SK-N-SH (cell line): ENCODE results near the gene NOSTRIN. TPM values are rescaled to one million over a fixed set of nuclear protein-coding genes. Genes with fewer than 3 reads are reported as not detected.

Experiments used
- CTCF ChIA-PET: fragments of 300-600, 350-600 bp; formaldehyde crosslinking; extraction: SDS; loops from one replicate; lab custom pipeline; 2021; lab: Yijun Ruan, JAX
- POLR2A ChIA-PET: fragments of 350-600 bp; sonication (Branson Sonifier 250); formaldehyde crosslinking; extraction: SDS; loops from one replicate; lab custom pipeline; 2020; ENCODE audit warnings: antibody characterized with exemption, inconsistent platforms; lab: Yijun Ruan, JAX
- DNase-seq: peaks from one replicate; pipeline ENCODE4 v3.0.0; 2012
- H2AFZ ChIP-seq: fragments of 200-600 bp; sonication (generic); 2 replicates; pipeline ENCODE4 v1.8.1; 2016; ENCODE audit warnings: antibody characterized with exemption, mild to moderate bottlenecking, low read depth
- H3F3A ChIP-seq: fragments of 200-600 bp; sonication (generic); replicated peaks from 2 replicates; pipeline ENCODE3; 2016; ENCODE audit warnings: antibody characterized with exemption, mild to moderate bottlenecking; ENCODE audit not compliant: insufficient read depth
- H3K27ac ChIP-seq, 2 experiments: fragments of 200-500 bp in 1 of 2; fragments of 200-600 bp in 1 of 2; sonication (Bioruptor generic) in 1 of 2; sonication (generic), shearing (Covaris generic) in 1 of 2; 2 replicates each; pipeline versions ENCODE4 v1.5.1 to v1.6.1; 2014 to 2016; ENCODE audit warnings: low read depth in 2 of 2, inconsistent platforms in 1 of 2, low read length in 1 of 2, mild to moderate bottlenecking in 1 of 2, mixed read lengths in 1 of 2
- H3K27me3 ChIP-seq: fragments of 200-600 bp; sonication (generic), shearing (Covaris generic); 2 replicates; pipeline ENCODE4 v1.6.1; 2016; ENCODE audit warnings: mixed run types; ENCODE audit not compliant: insufficient read depth
- H3K36me3 ChIP-seq, 2 experiments: fragments of 200-500 bp in 1 of 2; fragments of 200-600 bp in 1 of 2; sonication (Bioruptor generic) in 1 of 2; sonication (generic) in 1 of 2; replicated peaks in 1 of 2; 2 replicates each; pipeline versions ENCODE3 to v1.5.1; 2014 to 2016; ENCODE audit warnings: low read length in 1 of 2, mild to moderate bottlenecking in 1 of 2; ENCODE audit not compliant: insufficient read depth in 2 of 2, control insufficient read depth in 1 of 2
- H3K4me1 ChIP-seq, 2 experiments: fragments of 200-500 bp in 1 of 2; fragments of 200-600 bp in 1 of 2; sonication (Bioruptor generic) in 1 of 2; sonication (generic), shearing (Covaris generic) in 1 of 2; 2 replicates each; pipeline versions ENCODE4 v1.5.1 to v1.6.1; 2014 to 2016; ENCODE audit warnings: low read depth in 1 of 2, low read length in 1 of 2, mixed run types in 1 of 2; ENCODE audit not compliant: insufficient read depth in 2 of 2, control insufficient read depth in 1 of 2
- H3K4me2 ChIP-seq: fragments of 200-600 bp; sonication (generic), shearing (Covaris generic); 2 replicates; pipeline ENCODE4 v1.6.1; 2017; ENCODE audit warnings: mixed run types
- H3K4me3 ChIP-seq, 2 experiments: fragments of 200-500 bp in 1 of 2; fragments of 200-600 bp in 1 of 2; sonication (Bioruptor generic) in 1 of 2; sonication (generic), shearing (Covaris generic) in 1 of 2; 2 replicates each; pipeline versions ENCODE4 v1.5.1 to v1.8.1; 2014 to 2016; ENCODE audit warnings: low read depth in 2 of 2, inconsistent platforms in 1 of 2, low read length in 1 of 2, mild to moderate bottlenecking in 1 of 2, mixed read lengths in 1 of 2, moderate library complexity in 1 of 2
- H3K79me2 ChIP-seq: fragments of 200-600 bp; sonication (generic); 2 replicates; pipeline ENCODE4 v1.8.1; 2017; ENCODE audit warnings: mild to moderate bottlenecking; ENCODE audit not compliant: insufficient read depth
- H3K9ac ChIP-seq: fragments of 200-600 bp; sonication (generic); 2 replicates; pipeline ENCODE4 v1.6.1; 2017; ENCODE audit warnings: mixed run types
- H3K9me2 ChIP-seq: fragments of 200-600 bp; sonication (generic); 2 replicates; pipeline ENCODE4 v1.6.1; 2017; ENCODE audit warnings: mixed run types
- H3K9me3 ChIP-seq: fragments of 200-600 bp; sonication (generic); 2 replicates; pipeline ENCODE4 v1.6.1; 2017; ENCODE audit warnings: mixed run types, mild to moderate bottlenecking, moderate library complexity
- H4K20me1 ChIP-seq: fragments of 200-600 bp; sonication (generic); 2 replicates; pipeline ENCODE4 v1.6.1; 2017; ENCODE audit warnings: mild to moderate bottlenecking, mixed run types; ENCODE audit not compliant: insufficient read depth
- CHD2 ChIP-seq: fragments of 150-350 bp; IDR thresholded peaks from 2 replicates; pipeline ENCODE4 v1.6.1; 2018; ENCODE audit warnings: low read length; ENCODE audit not compliant: partially characterized antibody
- ELF1 ChIP-seq: IDR thresholded peaks from 2 replicates; pipeline ENCODE4 v1.4.0; 2012
- EP300 ChIP-seq, 2 experiments: IDR thresholded peaks; 2 replicates each; pipeline versions ENCODE4 v1.4.0 to v1.6.1; 2012; ENCODE audit warnings: borderline replicate concordance in 1 of 2, low read depth in 1 of 2, low read length in 1 of 2
- EZH2phosphoT487 ChIP-seq: fragments of 200-600 bp; sonication (generic); IDR thresholded peaks from 2 replicates; pipeline ENCODE4 v1.6.1; 2017; ENCODE audit warnings: low read depth, mixed run types, mild to moderate bottlenecking, antibody characterized with exemption, moderate library complexity, borderline replicate concordance
- FOSL2 ChIP-seq: IDR thresholded peaks from 2 replicates; pipeline ENCODE4 v1.4.0; 2012; ENCODE audit warnings: low read depth, mild to moderate bottlenecking, moderate library complexity, borderline replicate concordance
- FOXM1 ChIP-seq: IDR thresholded peaks from 2 replicates; pipeline ENCODE4 v1.4.0; 2012; ENCODE audit warnings: low read depth, mild to moderate bottlenecking
- GABPA ChIP-seq: IDR thresholded peaks from 2 replicates; pipeline ENCODE4 v1.4.0; 2012; ENCODE audit warnings: low read depth, mild to moderate bottlenecking
- IRF3 ChIP-seq: fragments of 150-350 bp; IDR thresholded peaks from 2 replicates; pipeline ENCODE4 v1.6.1; 2016; ENCODE audit warnings: mild to moderate bottlenecking, low read depth, low read length
- JUND ChIP-seq: IDR thresholded peaks from 2 replicates; pipeline ENCODE4 v1.4.0; 2012
- MAX ChIP-seq: IDR thresholded peaks from 2 replicates; pipeline ENCODE4 v1.4.0; 2012; ENCODE audit warnings: low read depth
- MXI1 ChIP-seq: IDR thresholded peaks from 2 replicates; pipeline ENCODE4 v1.6.1; 2012; ENCODE audit warnings: mild to moderate bottlenecking, low read depth, low read length, improper control_type of control experiment
- NFIC ChIP-seq: IDR thresholded peaks from 2 replicates; pipeline ENCODE4 v1.4.0; 2012; ENCODE audit warnings: borderline replicate concordance
- RAD21 ChIP-seq: IDR thresholded peaks from 2 replicates; pipeline ENCODE4 v1.6.1; 2012; ENCODE audit warnings: mild to moderate bottlenecking, low read length
- RCOR1 ChIP-seq: fragments of 150-350 bp; IDR thresholded peaks from 2 replicates; pipeline ENCODE4 v1.6.1; 2017; ENCODE audit warnings: antibody characterized with exemption, low read length
- RFX5 ChIP-seq: IDR thresholded peaks from 2 replicates; pipeline ENCODE4 v1.6.1; 2012; ENCODE audit warnings: mild to moderate bottlenecking, improper control_type of control experiment, low read length
- RXRA ChIP-seq: IDR thresholded peaks from 2 replicates; pipeline ENCODE4 v1.4.0; 2012; ENCODE audit warnings: low read depth, mild to moderate bottlenecking, borderline replicate concordance
- SMC3 ChIP-seq: IDR thresholded peaks from 2 replicates; pipeline ENCODE4 v1.6.1; 2012; ENCODE audit warnings: low read depth, low read length, improper control_type of control experiment
- TAF1 ChIP-seq: IDR thresholded peaks from 2 replicates; pipeline ENCODE4 v1.6.1; 2012; ENCODE audit warnings: low read depth, mild to moderate bottlenecking, low read length, moderate library complexity, borderline replicate concordance
- TEAD4 ChIP-seq: IDR thresholded peaks from 2 replicates; pipeline ENCODE4 v1.4.0; 2012; ENCODE audit warnings: mild to moderate bottlenecking, borderline replicate concordance; ENCODE audit not compliant: insufficient read depth
- USF2 ChIP-seq: fragments of 150-350 bp; IDR thresholded peaks from 2 replicates; pipeline ENCODE4 v1.6.1; 2017; ENCODE audit warnings: antibody characterized with exemption, low read length, low read depth, borderline replicate concordance
- YY1 ChIP-seq: IDR thresholded peaks from 2 replicates; pipeline ENCODE4 v1.4.0; 2012; ENCODE audit warnings: low read depth, mild to moderate bottlenecking
- ZBTB33 ChIP-seq: IDR thresholded peaks from 2 replicates; pipeline ENCODE4 v1.4.0; 2012; ENCODE audit warnings: low read depth, borderline replicate concordance
- WGBS: methylation state at CpG from one replicate; pipeline ENCODE4 v1.1.6; 2017; ENCODE audit warnings: low lambda C conversion rate; 5-methylcytosine and 5-hydroxymethylcytosine counted together
- polyA plus RNA-seq, 3 experiments: library from polyadenylated mRNA; depleted of rRNA; stranded (reverse); fragments of >200 nt; gene quantifications; 2 replicates each; pipeline ENCODE4 v1.2.3, GENCODE V29; 2012

The NOSTRIN gene
- polyA plus RNA-seq, 1 of the 3 experiments (the other 2 are of a cell fraction) = not detected

- no peak overlapping the region for H3K4me3 ChIP-seq
These were observed 8.8 kb upstream of the NOSTRIN start for GRCh38 chr2:168793596-168793995.

GRCh38 chr2:168794968-168795367 is 7.5 kb upstream of the NOSTRIN start:
- CTCF ChIA-PET = interaction anchor here (0.6 to 1.3 kb wide), 2 partner anchors 36 to 1107 kb away, joined by 3 to 4 read pairs; no protein-coding TSS in a partner anchor
- TF ChIP-seq TAF1 (no peak), RCOR1 (no peak), SMC3 (no peak), ZBTB33 (no peak), JUND (no peak), RFX5 (no peak), FOSL2 (no peak), GABPA (no peak), NFIC (no peak), ELF1 (no peak), MXI1 (no peak), RAD21 (no peak), IRF3 (no peak), EP300 (IDR thresholded peaks at IDR 0.05; ENCODE audit: borderline replicate concordance in 1 of 2, low read depth in 1 of 2, low read length in 1 of 2) (no peak)

More at GRCh38 chr2:168793596-168793995, 8.8 kb upstream of the NOSTRIN start:
- Histone ChIP-seq H3K27ac (no peak overlapping the region), H3F3A (no peaks in the 10 kb centered on the region), H3K79me2 (no peaks in the 10 kb centered on the region), H3K4me2 (no peak overlapping the region), H3K4me1 (peaks cover 0 to 2% of the 10 kb centered on the region in 2 experiments; a peak in 1 of 4 replicates), H4K20me1 (no peaks in the 10 kb centered on the region), H3K36me3 (no peaks in the 10 kb centered on the region), H3K9ac (no peak overlapping the region), H2AFZ (no peak overlapping the region), H3K9me2 (no peaks in the 10 kb centered on the region), H3K9me3 (no peaks in the 10 kb centered on the region), H3K27me3 (no peaks in the 10 kb centered on the region)
- 37% methylated on average over 2 of the region's 2 CpGs for WGBS
- CTCF ChIA-PET = no interaction called here
- no peak for DNase-seq
- no peak for TF ChIP-seq YY1
- TF ChIP-seq RXRA = no peak
- no peak for TF ChIP-seq IRF3
- no peak for TF ChIP-seq RFX5
- no peak for TF ChIP-seq TEAD4
- no peak for TF ChIP-seq USF2
- no peak for TF ChIP-seq FOSL2
- TF ChIP-seq EZH2phosphoT487 = no peak
- TF ChIP-seq ELF1 = no peak
- no peak for TF ChIP-seq SMC3
- no peak for TF ChIP-seq MAX
- no peak for TF ChIP-seq FOXM1
- TF ChIP-seq RCOR1 = no peak
- no peak for TF ChIP-seq JUND
- TF ChIP-seq NFIC = no peak
- no peak for TF ChIP-seq CHD2
- POLR2A ChIA-PET = no interaction called here

More at GRCh38 chr2:168794968-168795367, 7.5 kb upstream of the NOSTRIN start:
- H3K79me2 ChIP-seq = no peaks in the 10 kb centered on the region
- H3K4me1 ChIP-seq = peaks cover 0 to 2% of the 10 kb centered on the region in 2 experiments; a peak in 1 of 4 replicates
- no peaks in the 10 kb centered on the region for H3K27me3 ChIP-seq
- no peaks in the 10 kb centered on the region for H3F3A ChIP-seq
- no peak overlapping the region for H3K27ac ChIP-seq
- no peak overlapping the region for H2AFZ ChIP-seq
- H3K4me3 ChIP-seq = no peak overlapping the region
- H3K4me2 ChIP-seq = no peak overlapping the region
- no peaks in the 10 kb centered on the region for H4K20me1 ChIP-seq
- DNase-seq = no peak
- H3K9me2 ChIP-seq = no peaks in the 10 kb centered on the region
- H3K36me3 ChIP-seq = no peaks in the 10 kb centered on the region
- WGBS = 3% methylated on average over 1 of the region's 1 CpG
- POLR2A ChIA-PET = no interaction called here
- H3K9ac ChIP-seq = no peak overlapping the region
- no peaks in the 10 kb centered on the region for H3K9me3 ChIP-seq
